ENCODE results near the gene PTDSS2. TPM values are rescaled to one million over a fixed set of nuclear protein-coding genes. Genes with fewer than 3 reads are reported as not detected.
A peak's percentile ranks its signal among the peaks of the same experiment; 100 is the strongest.

Gene PTDSS2
- polyA plus RNA-seq, 4 donors, result 24.6 to 44.2 (median 37.2) TPM

DNA sequence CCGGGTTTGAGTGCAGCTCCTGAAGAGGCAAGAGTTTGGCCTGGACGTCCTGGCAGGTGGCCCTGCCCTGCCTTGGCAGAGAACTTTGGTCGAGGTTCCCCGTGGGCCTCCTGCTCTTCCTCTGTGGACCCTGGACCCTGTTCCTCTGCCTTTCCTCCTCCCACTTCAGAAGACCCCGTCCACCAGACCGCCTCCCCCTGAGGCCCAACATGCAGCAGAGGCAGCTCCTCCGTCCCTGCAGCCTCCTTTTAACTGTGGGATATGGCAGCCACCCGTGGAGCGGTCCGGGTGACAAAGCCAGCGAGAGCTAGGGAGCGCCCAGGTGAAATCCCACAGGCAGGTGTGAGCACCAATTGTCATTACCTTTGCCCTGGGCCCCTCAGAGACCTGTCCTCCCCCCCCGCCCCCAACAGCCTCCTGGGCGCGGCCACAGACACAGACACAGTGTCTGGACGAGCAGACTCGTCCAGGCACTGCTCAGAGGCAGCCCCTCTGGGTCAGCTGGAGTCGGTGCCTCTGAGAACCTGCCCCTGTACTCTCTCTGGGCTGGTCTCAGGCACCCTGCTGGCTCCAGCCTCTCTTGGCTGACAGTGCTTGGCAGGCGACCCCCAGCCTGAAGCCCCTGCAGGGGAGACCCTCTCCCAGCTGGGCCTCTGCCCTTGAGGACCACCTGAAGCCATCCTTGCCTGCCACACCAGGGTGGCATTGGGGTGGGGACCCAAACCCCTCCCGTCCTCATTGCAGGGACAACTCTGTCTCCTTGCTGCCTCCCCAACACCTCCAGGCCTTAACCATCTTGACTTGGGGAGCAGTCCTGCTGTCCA lies 4.1 kb upstream of the PTDSS2 start:
- DNase-seq (ENCODE audit: low read depth in 4 of 4, low spot score in 2 of 4), result no peak

DNA sequence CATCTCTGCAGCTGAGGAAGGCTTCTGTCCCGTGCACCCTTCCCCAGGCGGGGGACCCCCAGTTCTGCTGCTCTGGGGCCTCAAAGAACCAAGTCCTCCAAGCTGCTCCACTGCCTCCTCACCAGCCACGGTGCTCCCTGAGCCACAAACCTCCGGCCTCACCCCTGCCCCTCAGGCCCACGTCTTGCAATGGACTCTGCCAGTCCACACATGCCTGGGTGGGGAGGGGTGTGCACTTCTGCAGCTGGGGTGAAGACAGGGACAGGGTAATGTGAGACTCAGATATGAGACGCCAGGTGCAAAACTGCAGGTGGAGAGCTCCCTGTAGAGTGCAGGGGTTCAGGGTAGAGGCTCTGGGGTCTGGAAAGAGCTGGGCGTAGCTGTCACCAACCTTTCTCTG lies 3.2 kb upstream of the PTDSS2 start:
- no peak for DNase-seq (ENCODE audit: low read depth in 4 of 4, low spot score in 2 of 4)

DNA sequence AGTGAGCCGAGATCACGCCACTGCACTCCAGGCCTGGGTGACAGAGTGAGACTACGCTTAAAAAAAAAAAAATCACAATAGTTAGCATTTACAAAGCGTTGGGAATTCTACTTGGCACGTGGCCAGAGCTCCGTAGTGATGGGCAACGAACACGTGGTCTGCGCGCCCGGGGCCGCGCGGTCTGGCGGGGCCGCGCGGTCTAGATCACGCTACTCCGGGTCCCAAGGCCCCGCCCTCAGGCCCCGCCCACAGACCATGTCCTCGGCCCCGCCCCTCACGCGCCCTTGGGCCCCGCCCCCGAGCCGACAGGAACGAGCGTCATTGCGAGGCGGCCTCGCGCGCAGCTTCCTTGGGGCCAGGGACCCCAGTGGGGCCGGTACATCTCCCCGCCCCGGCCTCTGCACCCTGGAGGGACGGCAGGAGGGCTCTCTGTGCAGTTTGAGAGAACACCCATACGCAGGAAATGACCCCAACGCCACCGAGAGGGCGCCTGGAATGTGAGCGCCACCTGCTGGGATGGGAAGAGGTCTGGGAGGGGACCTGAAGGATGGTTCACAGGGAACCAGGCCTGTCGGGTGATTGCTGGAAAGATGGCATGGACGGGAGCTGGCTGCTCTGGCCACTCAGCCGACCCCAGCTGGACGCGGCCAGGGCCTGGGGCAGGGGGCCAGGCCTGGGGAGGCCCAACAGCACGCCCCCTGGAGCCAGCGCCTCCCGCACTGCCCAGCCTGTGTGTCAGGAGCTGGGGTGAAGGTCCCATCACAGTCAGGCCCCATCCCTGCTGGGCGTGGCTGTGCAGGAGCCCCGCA lies 2.0 kb upstream of the PTDSS2 start:
- DNase-seq (ENCODE audit: low read depth in 4 of 4, low spot score in 2 of 4), result peak; percentile 78 to 87 (median 80)

DNA sequence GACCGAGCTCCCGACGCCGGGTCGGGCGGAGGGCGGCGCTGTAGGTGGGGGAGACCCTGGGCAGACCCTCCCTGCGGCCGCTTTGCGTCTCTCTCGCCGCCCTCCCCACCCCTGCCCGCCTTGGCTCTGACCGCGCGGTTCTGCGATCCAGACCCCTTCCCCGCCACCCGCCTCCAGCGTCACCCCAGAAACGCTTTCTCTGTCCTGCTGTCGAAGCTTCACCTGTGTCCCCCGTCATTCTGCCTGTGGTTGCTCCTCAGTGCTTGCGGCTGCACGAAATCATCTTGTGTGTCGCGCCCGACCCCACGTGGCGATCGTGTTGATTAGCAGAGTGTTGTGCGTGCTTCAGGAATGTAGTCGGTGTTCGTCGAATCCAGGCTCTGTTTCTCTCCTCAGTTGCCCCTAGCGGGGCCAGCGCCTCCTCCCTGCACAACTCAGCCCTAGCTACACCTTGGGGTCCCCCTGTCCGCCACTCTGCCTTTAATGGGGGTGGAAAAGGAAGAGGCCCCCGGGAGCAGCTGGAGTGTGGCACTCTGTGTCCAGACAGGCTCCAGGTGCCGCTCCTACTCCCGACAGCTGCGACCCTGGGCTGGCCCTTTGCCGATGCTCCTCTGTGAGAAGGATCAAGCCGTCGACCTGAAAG lies 851 bp downstream of the PTDSS2 start:
- DNase-seq (ENCODE audit: low read depth in 4 of 4, low spot score in 2 of 4), result no peak

DNA sequence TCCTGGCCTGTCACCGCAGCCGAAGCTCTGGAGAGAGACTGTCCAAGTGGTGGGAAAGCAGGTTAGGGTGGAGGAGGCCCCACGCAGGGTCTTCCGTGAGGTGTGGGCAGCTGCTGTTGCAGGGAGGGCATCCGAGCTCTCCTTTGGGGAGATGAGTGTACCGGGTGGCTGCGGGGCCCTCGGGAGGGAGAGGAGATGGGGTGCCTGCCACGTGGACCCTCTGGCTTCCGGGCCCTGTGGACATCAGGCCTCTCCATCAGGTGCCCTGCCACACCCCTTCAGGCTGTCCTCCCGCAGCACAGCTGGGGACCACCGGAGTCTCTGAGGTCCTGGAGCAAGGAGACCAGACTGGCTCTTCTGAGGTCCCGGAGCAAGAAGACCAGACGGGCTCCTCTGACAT lies 1.7 kb downstream of the PTDSS2 start:
- no peak for DNase-seq (ENCODE audit: low read depth in 4 of 4, low spot score in 2 of 4)

DNA sequence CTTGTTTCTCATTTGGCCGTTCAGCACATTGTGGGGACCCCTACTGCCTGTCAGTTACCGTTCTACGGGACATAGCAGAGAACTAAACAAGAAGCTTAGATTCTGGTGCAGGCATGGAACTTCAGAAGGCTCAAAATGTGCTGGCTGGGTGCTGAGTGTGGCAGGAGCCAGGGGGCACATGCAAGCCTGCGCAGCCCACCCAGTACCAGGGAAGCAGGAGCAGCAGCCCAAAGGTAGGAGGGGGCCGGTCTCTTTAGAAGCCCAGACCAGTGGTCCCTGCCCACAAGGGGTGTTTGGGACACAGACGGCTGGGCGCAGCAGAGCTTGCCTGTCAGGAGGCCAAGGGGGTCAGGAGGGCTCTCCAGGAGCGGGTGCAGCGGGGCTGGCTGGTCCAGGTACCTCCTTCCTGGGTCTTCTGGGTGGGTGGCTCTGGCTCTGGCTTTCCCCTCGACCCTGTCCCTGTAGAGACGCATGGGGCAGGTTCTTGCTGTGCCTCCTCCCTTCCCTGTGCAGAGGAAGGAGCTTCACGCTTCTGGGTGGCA lies 2.2 kb downstream of the PTDSS2 start:
- no peak for DNase-seq (ENCODE audit: low read depth in 4 of 4, low spot score in 2 of 4)

DNA sequence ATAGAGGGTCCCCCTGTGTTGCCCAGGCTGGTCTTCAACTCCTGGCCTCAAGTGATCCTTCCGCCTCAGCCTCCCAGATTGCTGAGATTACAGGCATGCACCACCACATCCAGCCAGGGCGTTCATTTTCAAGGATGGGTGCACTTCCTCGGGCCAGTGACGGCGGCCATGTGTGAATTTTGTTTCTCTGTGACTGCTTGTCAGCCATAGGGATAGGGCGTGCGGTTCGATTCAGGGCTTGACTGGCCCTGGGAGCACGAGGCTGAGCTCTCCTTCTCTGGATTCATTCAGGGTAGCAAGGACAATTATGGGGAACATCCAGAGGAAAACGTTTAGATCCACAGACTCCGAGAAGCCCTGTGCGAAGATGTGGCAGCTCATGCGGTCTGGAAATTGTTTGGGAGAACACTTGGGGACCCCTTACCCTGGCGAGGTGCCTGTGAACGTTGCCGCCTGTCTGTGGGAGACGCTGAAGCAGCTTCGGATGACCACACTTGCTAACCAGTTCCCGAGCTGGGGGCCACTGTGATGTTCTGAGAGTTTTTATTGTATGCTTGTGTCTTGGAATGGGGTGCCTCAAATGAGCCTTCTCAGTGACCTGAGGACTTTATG lies 2.9 kb downstream of the PTDSS2 start:
- no peak for DNase-seq (ENCODE audit: low read depth in 4 of 4, low spot score in 2 of 4)

DNA sequence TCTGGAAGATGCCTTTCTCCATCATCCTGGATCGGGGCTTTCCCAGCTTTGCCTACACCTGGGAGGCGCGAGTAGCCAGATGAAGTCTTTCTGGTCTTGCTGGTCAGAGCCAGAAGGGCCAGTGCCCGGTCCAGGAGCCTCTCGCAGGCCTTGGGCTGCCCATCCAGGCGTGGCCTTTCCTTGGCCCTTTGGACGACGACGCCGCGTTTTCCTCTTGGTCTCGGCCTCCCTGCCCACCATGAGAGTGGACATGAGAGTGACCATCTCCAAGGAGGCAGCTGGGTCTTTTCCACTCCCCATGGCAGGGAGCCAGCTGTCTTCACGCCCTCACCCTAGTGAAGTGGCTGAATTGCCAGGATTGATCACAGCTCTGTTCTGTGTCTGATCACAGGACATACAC lies 3.5 kb downstream of the PTDSS2 start:
- DNase-seq (ENCODE audit: low read depth in 4 of 4, low spot score in 2 of 4), result no peak

DNA sequence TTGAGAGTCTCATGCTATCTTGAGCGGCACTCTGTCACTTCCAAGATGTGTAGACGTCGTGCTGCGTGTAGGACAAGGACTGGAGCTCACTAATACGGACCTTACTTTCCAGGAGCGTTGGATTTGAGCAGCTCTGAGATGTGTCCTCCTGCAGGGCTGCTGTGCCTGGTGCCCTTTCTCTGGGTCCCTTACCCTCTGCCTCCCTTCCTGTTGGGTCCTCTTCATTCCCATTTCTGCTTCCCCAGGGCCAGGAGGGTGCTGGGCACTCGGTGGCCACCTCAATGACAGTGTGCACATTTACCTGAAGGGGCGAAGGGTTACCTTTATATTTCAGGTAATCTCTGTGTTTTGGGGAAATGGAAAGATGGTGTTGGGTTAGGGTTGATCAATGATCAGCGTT lies 4.0 kb downstream of the PTDSS2 start:
- DNase-seq (ENCODE audit: low read depth in 4 of 4, low spot score in 2 of 4), result no peak

DNA sequence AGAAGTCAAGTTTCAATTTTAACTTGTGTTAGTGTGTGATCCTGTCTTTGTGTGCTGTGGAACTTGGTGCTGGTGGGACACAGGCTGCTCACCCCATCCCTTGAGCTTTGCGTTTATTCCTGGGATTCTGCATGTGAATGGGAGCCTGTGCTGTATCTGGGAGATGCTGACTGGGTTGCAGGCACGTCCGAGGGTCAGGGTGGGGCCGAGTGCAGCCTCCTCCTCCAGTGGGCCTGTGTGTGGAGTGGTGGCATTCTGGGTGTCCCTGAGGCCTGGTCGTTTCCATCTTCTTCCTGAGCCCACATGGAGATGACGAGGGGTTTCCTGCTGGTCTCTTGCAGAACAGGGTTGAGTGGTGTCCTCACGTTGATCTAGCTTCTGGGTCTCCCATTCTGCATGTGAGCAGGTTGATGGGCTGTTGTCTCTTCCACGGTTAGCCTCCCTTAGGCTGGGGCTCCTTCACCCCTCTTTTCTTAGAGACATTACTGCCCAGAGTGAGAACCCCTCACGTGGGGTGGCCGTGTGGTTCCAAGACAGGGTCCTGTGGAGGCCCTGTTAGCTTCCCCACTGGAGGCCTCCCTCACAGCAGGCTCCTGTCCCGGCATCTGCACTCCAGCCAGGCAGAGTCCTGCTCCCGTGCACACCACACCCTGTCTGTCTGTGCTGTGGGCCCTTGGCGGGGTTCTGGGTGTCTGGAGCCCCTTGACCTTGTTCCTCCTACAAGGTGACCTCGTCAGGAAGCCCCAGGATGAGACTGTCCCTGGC lies 4.9 kb downstream of the PTDSS2 start:
- no peak for DNase-seq (ENCODE audit: low read depth in 4 of 4, low spot score in 2 of 4)

DNA sequence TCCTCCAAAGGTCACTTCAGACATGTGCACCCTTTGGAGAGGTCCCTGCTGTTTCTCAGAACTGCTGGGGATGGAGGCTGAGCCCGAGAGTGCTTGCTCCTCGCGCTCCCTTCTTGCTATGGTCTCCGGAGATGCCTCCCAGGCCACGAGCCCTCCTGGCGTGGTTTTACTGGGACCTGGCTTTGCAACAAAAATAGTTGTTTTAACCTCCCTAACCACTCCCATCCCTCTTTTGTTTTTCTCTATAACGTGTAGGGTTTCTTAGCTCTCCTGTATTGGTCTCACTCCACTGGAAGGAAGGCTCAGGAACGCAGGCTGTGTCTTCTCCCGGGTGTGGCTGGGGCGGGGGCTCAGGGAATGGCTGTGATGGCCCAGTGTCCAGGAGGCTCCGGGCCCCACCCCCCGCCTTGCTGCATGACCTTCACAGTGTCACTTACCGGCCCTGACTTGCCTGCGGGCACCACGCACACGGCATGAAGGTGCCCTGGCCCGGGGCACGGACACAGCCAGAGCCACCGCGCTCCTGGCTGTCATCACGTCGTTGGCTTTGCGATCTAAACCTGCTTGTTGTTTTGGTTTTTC lies 5.6 kb downstream of the PTDSS2 start:
- DNase-seq (ENCODE audit: low read depth in 4 of 4, low spot score in 2 of 4), result no peak

DNA sequence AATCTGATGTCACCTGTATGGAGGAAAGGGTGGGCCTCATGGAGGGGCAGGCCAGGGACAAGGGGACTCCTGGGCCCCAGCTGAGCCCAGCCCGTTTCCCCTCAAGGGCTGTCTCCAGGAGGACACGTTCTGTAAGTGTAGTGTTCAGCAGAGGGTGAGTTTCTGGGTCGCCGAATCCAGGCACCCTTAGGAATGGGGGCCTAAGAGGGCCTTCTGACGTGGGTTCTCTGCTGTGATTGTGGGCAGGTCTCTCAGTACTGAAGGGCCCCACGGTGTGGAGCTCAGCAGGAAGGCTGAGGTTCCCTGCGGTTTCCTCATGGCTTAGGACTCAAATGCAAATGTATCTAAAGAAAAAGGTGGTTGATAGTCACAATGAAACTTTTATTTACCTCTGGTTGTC lies 6.5 kb downstream of the PTDSS2 start:
- no peak for DNase-seq (ENCODE audit: low read depth in 4 of 4, low spot score in 2 of 4)

DNA sequence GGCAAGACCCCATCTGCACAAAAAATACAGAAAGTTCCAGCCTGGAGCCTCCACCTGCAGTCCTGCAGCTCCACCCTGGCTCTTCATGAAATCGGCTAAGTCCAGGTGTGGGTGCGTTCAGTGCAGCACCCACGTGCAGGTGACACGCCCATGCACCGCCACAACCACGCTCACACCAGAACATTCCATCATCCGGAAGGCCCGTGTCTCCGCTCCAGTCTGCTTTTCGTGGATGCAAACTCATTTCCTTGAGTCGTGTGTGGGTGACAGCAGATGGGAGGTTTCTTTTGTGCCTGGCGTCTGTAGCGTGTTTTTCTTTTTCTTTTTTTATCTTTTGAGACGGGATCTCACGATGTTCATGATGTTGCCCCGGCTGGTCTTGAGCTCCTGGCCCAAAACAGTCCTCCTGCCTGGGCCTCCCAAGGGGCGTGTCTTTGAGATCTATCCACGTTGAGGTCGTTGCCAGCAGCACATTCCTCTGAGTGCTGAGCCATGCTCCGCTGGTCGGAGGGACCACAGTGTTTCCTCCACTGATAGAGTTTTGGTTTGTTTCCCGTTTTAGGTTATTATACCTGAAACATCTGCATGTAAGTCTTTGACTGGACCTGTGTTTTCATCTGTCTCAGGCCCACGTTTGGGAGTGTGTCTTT lies 7.2 kb downstream of the PTDSS2 start:
- no peak for DNase-seq (ENCODE audit: low read depth in 4 of 4, low spot score in 2 of 4)

DNA sequence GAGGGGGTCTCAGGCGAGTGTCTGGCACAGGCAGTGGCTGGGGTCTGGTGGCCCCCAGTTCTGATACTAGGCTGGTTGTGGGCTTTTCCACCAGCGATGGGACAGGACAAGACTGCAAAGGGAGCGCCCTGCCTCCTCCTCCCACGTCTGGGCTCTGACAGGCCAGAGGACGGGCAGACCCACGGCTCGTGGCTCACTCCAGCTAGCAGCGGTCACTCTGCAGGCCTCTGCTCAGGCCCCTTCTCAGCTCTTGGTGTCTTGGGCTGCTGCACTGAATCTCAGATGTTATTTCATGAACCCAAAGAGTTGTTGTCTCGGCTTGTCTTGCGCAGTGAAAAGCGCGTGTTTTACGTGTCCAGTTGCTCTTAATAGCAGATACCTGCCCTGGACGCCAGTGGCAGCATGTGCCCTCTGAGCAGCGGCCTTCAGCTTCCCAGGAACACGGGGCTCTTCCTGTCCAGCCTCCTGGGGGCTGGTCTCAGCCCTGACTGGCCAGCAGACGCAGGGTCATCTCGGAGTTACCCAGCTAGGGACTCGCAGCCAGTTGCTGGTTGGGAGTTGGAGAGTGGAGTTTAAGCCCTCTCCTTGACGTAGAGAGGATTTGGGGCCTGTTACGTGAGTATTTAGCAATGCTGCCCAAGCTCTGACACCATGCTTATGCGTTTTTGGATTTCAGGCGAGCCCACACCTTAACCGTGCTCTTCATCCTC lies 9.6 kb downstream of the PTDSS2 start:
- no peak for DNase-seq (ENCODE audit: low read depth in 4 of 4, low spot score in 2 of 4)

DNA sequence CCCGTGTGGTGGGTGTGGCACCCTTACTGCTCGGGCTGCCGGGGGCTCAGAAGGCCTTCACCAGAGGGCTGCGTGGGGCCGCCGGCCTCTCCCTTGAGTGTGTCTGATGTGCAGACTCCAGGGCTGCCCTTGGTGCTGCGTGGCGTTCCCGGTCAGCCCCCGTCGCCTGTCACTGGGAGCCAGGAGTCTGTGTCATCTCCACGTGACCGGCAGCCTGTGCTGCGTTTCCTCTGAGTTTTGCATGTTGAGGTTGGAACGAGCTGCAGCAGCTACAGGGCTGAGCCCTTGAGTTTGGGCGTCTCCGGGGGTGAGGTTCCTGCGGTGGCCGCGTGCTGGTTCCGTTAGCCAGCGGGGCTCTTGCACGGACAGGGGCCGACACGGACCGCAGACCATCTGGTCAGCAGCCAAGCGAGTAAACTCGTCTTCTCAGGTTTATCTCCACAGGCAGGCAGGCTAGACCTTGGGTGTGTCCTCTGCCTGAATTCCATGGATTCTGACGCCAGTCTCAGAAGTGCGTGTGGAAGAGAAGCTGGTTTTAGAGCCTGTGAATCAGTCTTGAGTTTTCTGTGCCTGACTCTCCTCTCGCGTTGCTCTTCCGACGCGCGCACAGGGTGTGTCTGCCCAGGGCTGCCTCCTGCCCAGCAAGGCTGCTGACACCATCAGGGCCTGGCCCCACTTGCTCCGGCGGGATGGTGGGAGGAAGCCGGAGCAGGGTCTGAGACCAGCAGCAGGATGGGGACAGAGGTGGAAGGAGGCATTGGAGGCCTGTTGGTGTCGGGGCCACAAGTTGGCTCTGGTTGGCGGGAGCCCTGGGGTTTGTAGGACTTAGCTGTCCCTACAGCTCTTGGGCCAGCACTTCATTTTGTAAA lies 10.5 kb downstream of the PTDSS2 start:
- no peak for DNase-seq (ENCODE audit: low read depth in 4 of 4, low spot score in 2 of 4)

DNA sequence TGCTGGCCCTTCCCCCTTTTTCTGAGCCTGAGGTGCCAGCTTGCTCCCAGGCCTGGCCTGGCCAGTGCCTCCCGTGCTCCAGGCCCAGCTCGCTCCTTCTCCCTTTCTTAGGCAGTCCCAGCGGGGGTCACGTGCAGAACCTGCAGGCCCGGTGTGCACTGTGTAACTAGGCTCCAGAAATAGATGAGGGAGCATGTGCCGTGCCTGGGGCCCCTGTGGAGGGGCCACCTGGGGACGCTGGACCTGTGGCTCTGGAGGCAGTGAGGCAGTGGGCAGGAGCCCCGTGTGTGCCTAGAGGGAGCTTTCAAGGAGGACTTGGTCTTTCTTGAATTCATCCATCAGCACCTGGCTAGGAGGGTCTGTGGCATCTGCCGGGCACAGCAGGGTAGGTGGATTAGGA lies 11.5 kb downstream of the PTDSS2 start:
- DNase-seq (ENCODE audit: low read depth in 4 of 4, low spot score in 2 of 4), result no peak

DNA sequence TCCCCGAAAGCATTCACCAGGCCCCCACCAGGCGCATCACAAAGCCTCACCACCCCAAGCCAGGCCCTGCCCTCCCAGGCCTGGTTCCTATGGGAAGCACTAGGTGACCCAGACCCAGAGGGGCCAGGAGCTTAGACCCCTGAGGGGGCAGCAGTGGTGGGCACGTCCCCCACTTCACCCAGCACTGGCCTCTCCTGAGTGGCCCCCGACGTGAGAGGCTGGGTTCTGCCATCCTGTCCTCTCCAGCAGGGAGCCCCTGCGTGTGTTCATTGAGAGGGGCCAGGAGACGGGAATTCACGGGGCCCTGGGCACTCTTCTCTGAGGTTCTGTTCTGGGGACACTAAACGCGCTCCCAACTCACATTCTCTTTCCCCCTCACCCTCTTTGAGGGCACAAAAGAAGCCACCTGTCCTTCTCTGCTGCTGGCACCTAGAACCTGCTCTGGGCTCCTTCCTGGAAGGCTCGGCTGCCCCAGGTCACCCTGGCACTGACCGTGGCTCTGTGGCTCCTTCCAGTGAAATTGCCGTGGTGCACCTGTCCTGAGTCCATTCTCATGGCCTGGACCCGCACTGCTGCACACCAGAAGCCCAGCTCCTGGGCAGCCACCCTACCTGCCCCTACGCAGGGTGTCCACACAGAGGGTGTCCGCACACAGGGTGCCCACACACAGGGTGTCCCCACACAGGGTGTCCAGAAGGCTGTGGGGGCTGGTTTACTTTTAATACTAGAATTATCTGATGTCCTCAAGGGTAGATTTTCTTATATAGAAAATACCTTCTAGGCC lies 12.2 kb downstream of the PTDSS2 start:
- DNase-seq (ENCODE audit: low read depth in 4 of 4, low spot score in 2 of 4), result no peak
